LNCAP (cell line): ENCODE measurements around the gene SSH2.

ENCODE experiments used
- CTCF ChIP-seq: fragments of 450-650 bp; IDR thresholded peaks from 2 replicates; pipeline ENCODE4 v1.5.1; 2017; ENCODE audit warnings: mild to moderate bottlenecking

The SSH2 gene

GRCh38 chr17:29771546-29771945 is 158.5 kb downstream of the SSH2 start:
- no peak for TF ChIP-seq CTCF

- no peak for TF ChIP-seq CTCF
Measured at GRCh38 chr17:29769225-29769624, 160.8 kb downstream of the SSH2 start.

- TF ChIP-seq CTCF, result no peak
Measured at GRCh38 chr17:29766796-29767327, 163.2 kb downstream of the SSH2 start.

GRCh38 chr17:29764748-29765147 is 165.3 kb downstream of the SSH2 start:
- TF ChIP-seq CTCF, result no peak

- TF ChIP-seq CTCF, result no peak
Measured at GRCh38 chr17:29764217-29764616, 165.8 kb downstream of the SSH2 start.

GRCh38 chr17:29763273-29763672 is 166.8 kb downstream of the SSH2 start:
- TF ChIP-seq CTCF, result no peak

- no peak for TF ChIP-seq CTCF
Measured at GRCh38 chr17:29761040-29761761, 168.8 kb downstream of the SSH2 start.
